Fibroblast of the aortic adventitia (primary cell): Measurements from ENCODE around the gene NPAS2. TPM values are rescaled to one million over a fixed set of nuclear protein-coding genes. Genes with fewer than 3 reads are reported as not detected.

ENCODE experiments used
- DNase-seq: peaks from one replicate; pipeline ENCODE4 v3.0.0-alpha.2; 2010; ENCODE audit warnings: low read depth
- H3K4me3 ChIP-seq: 2 replicates; pipeline ENCODE4 v1.5.1; 2011; ENCODE audit warnings: low read depth, mild to moderate bottlenecking, control low read depth, low read length, moderate library complexity
- total RNA-seq: library from RNA; depleted of rRNA; stranded (reverse); fragments of >200 nt; gene quantifications from 2 replicates; pipeline ENCODE4 v1.2.3, GENCODE V29; 2012; ENCODE audit warnings: low replicate concordance
- TF ChIP-seq, protein P1 (sequence below): IDR thresholded peaks from 2 replicates; pipeline ENCODE4 v1.5.1; 2011; ENCODE audit warnings: mild to moderate bottlenecking, low read length, control low read depth, inconsistent platforms; ENCODE audit not compliant: insufficient read depth

The NPAS2 gene
- total RNA-seq, 1 donor = 24.3 TPM

DNA sequence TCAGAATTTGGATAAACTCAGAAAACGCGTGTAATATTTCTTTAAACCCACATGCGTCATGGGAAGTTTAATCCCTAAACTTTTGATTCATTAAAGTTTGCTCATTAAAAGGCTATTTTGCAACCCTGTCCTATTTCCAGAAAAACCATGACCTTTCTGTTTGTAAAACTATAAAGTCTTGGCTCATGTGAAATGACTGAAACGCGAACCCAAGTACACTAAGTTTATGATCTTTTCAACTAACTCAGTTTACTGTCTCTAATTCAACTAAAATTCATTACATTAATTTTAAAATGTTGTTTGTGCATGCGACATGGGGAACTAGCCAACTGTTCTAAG, 178.3 kb downstream of the NPAS2 start:
- no peak overlapping the region for H3K4me3 ChIP-seq
- DNase-seq = no peak
- TF ChIP-seq, protein P1, sequence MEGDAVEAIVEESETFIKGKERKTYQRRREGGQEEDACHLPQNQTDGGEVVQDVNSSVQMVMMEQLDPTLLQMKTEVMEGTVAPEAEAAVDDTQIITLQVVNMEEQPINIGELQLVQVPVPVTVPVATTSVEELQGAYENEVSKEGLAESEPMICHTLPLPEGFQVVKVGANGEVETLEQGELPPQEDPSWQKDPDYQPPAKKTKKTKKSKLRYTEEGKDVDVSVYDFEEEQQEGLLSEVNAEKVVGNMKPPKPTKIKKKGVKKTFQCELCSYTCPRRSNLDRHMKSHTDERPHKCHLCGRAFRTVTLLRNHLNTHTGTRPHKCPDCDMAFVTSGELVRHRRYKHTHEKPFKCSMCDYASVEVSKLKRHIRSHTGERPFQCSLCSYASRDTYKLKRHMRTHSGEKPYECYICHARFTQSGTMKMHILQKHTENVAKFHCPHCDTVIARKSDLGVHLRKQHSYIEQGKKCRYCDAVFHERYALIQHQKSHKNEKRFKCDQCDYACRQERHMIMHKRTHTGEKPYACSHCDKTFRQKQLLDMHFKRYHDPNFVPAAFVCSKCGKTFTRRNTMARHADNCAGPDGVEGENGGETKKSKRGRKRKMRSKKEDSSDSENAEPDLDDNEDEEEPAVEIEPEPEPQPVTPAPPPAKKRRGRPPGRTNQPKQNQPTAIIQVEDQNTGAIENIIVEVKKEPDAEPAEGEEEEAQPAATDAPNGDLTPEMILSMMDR = no peak

DNA sequence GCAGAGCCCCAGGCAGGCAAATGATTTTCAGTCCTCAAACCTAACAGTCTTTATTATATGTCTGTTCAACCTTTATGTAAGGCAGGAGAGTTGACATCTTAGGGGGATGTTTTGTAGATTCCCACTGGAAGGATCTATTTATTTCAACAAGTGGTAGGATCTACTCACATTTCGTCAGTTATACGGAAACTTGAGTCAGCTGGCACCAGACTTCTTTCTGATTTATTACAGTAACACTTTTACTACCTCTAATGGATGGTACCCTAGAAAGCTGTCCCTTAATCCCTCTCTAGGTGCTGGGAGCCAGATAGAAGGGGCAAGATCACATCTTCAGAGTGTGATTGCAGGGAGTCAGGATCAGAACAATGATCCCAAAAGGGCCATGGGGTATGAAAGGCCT, 180.1 kb downstream of the NPAS2 start:
- DNase-seq = no peak
- no peak overlapping the region for H3K4me3 ChIP-seq
- TF ChIP-seq, protein P1 = no peak

DNA sequence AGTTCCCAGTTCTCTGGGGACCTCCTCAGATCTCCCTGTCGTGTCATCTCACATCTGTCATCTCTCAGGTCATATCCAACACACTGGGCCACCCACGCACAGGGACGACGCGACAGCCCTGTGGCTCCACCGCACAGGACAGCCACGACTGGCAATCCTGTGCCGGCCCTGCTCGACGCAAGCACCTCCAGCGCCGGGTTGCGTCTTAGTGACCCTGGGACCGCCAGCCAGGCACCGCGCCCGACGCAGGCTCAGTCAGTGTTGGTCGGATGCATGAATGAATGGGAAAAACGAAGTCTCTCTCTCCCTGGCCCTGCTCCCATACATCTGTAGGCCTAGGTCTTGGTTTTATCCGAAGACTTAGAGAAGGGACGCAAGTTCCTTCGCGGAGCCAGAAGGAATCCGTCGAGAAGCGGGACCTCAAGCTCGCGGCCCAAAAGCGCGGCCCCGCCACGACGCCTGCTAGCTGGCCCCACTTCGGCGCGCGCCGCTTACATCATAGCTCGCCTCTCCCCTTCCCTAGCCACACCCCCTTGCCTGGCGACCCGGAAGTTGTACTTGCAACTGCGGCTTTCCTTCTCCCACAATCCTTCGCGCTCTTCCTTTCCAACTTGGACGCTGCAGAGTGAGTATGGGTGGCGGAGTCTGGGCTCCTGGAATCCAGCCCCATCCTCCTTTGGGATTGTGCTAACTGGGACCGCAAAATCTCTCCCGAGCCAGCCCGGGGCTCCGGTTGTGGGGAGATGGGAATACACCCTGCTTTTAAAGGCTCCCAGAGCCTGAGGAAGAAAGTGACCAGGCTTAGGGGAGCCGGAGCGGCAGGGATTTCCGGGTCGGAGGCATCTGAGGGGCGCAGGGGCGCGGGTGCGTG, 182.0 kb downstream of the NPAS2 start, which contains the start of gene RPL31:
TSS of gene RPL31 (plus strand) at position 599 of the 871 bp plus-strand sequence. CDS start 413 bp downstream, outside the sequence.
- peak; percentile 97 for DNase-seq
- TF ChIP-seq, protein P1 = no peak
- H3K4me3 ChIP-seq = peak within 1 kb of the TSS; percentile 94

DNA sequence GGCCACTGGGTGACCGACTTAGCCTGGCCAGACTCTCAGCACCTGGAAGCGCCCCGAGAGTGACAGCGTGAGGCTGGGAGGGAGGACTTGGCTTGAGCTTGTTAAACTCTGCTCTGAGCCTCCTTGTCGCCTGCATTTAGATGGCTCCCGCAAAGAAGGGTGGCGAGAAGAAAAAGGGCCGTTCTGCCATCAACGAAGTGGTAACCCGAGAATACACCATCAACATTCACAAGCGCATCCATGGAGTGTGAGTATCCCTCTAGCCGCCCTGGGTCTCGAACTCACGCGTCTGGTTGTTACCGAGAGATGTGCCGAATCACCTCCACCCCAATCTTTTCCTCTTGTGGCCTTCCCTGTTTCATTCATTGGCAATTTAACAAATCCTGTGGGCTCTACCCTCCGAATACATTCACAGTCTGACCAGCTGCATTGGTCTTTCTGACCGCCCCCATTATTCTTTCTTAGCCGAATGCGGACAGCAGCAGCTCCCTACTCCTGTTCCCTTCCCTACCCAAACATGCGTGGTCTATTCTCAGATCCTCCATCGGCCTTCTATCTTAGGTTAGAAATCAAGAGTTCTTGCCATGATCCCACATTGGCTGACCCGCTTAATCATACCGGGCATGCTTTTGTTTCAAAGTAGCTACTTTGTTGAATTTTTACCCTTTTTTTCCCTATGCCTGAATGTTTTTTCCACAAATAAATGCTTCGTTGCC, 182.8 kb downstream of the NPAS2 start:
- H3K4me3 ChIP-seq = peak overlapping the region; percentile 94
- TF ChIP-seq, protein P1 = no peak
- DNase-seq = peak; percentile 28

DNA sequence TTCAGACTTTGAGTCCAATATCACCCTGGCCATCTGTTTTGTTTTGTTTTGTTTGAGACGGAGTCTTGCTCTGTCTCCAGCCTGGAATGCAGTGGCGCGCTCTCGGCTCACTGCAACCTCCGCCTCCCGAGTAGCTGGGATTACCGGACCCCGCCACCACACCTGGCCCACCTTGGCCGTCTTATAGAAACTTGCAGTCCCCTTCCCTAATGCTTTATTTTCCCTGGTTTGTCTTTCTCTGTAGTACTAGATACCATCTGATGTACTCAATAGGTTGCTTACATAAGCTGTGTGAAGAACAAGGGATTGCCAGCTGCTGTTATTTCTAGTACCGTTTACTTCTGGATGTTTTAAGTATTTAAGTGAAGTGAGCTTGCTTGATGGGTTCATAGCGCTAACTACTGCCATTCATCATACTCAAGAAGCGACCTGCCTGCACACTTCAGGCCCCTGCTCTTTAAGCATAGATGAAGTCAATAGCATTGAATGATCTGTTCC, 183.4 kb downstream of the NPAS2 start:
- H3K4me3 ChIP-seq = peak overlapping the region; percentile 94
- TF ChIP-seq, protein P1 = no peak
- DNase-seq = no peak

DNA sequence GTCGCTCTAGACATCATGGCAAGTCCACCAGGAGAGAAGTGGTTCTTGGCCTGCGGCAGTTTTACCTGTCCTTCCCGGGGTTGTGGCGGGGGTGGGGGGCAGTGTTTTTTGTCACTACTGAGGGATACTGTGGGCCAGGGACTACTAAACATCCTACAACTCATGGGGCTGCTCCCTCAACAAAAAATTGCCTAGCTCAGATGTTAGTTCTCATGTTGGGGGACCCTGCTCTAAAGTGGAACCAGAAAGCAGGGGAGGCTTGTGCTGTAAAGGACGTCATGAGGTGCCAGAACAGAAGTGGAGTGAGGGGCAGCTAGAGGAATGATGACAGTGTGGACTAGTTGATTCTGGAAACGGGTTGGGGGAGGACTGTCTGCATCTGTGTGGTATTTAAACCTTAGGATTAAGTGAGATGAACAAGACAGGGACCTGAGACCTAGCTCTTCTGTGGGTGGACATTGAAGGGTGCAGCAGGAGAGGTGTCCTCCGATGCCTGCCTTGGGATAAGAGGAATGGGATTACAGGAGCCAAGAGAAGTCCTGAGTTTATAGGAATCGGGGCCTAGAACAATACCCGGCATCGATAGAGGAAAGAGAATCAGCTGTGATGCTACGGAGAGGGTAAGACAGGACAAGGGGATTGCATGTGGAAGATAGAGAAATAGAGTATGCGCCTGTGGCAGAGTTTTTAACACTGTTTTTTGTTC, 184.8 kb downstream of the NPAS2 start:
- peak overlapping the region; percentile 94 for H3K4me3 ChIP-seq
- TF ChIP-seq, protein P1 = no peak
- no peak for DNase-seq
